Breast epithelium (tissue), 3 donors: ENCODE data around the gene WNT6.

Experiments used
- CTCF ChIP-seq, 3 donors: fragments of 450-650 bp; IDR thresholded peaks; one replicate each; pipeline ENCODE4 v1.5.1; 2016 to 2017; ENCODE audit warnings: antibody characterized with exemption in 3 of 3, mild to moderate bottlenecking in 3 of 3, moderate library complexity in 3 of 3
- POLR2A ChIP-seq: fragments of 450-650 bp; IDR thresholded peaks from one replicate; pipeline ENCODE4 v1.6.1; 2016; ENCODE audit warnings: antibody characterized with exemption, mild to moderate bottlenecking, moderate library complexity
- POLR2AphosphoS5 ChIP-seq, 3 donors: sonication (generic); formaldehyde crosslinking; IDR thresholded peaks; one replicate each; pipeline ENCODE4 v1.6.1; 2017; ENCODE audit warnings: antibody characterized with exemption in 3 of 3

GRCh38 chr2:218880102-218880858 lies 20.7 kb downstream of the WNT6 start, which contains the start of gene WNT10A:
- TF ChIP-seq POLR2AphosphoS5 (IDR thresholded peaks at IDR 0.05): no peak
- TF ChIP-seq CTCF (IDR thresholded peaks at IDR 0.05): no peak
- TF ChIP-seq POLR2A: no peak
